ENCODE results near the gene GAS2L3.
"Not testable (repeated sequence)": the region's sequence is repeated elsewhere in the genome, so short reads cannot be mapped to it uniquely, and the experiment has no call there.

GAS2L3 gene
- 0 to 0.74 reads per million in 2 donors for total RNA-seq

DNA sequence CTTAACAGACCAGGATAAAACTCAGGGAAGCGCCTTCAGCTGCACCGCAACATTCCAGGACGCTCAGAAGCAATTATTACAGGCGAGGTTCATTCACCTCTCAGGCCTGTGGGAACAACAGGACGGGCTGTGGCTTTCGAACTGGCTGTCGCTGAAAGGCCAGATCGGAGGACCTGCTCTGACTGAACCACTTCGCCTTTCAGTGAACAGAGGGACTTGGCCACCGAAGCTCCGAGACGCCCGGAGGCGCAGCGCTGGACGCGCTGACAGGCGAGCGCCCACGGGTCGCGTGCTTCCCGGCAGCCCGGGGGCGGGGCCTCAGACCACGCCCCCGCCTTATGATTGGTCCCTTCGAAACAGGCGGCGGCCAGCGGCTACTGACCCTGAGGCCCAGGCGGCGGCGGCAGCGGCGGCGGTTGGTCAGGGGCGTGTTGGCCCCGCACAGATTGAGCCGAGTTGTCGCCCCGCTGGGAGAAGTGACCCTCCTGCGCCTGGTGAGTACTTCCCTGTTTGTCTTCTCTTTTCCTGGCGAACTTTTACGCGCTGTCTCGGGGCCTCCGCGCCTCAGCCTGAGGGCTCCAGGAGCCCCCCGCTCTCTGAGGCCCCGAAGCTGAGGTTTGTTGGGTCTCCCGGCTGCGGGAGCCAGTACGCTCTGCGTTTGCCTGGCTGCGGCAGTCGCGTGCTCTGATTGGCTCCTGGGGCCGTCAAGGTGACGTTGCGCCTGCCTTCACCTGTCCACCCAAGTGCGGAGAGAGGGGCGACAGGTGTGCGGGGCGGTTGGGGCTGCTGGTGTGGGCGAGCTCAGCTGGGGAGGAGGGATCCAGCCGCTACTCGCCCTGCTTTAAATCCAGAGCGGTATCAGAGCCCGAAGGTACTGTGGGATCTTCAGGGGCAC lies at the start of gene GAS2L3:
Gene GAS2L3, plus strand, starts transcription at position 393 of the 895 bp plus-strand sequence. CDS start 21,221 bp downstream, outside the sequence.
- no peak for DNase-seq

DNA sequence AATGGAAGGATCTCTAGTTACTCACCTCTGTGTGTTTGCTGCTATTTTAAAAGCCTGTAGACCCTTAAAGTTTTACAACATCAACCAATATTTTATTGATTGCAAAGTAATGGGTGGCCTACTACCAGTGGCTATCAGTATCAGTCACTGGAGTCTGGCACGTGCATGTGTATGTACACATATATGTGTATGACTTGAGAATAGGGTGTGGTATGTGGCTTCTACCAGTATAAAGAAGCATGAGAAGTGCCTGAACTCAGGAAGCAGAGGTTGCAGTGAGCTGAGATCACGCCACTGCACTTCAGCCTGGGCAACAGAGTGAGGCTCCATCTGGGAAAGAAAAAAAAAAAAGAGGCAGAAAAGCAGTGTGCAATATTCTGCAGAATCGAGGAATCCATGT lies 45.5 kb upstream of the GAS2L3 start:
- DNase-seq: no peak

DNA sequence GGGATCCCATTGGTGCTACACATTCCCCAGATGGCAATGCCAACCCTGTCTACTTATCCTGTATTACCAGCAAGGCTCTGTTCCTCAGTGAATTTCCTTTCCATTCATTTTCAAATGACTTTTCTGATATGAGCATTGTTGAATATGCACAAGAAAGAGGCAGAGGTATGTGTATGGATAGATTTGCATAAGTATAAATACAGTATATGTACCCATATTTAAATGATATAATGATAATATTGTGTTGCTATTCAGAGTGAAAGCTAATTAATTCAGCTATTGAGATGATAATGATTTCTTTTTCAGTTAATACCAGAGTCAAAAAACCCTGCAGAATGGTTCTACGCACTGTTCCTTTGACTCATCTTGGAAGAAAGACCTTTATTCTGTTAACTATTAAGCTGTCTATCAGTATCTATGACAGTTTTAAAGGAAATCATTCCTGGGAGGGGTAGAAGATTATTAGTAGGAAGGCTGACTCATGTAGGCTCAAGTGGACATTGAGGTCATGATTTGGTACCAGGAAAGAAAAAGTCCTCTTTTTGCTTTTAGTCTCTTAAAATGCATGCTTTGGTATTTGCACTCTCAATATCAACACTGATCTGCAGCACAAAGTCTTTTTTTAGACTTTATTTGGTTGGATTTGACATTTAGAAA lies 44.9 kb upstream of the GAS2L3 start:
- DNase-seq: no peak

DNA sequence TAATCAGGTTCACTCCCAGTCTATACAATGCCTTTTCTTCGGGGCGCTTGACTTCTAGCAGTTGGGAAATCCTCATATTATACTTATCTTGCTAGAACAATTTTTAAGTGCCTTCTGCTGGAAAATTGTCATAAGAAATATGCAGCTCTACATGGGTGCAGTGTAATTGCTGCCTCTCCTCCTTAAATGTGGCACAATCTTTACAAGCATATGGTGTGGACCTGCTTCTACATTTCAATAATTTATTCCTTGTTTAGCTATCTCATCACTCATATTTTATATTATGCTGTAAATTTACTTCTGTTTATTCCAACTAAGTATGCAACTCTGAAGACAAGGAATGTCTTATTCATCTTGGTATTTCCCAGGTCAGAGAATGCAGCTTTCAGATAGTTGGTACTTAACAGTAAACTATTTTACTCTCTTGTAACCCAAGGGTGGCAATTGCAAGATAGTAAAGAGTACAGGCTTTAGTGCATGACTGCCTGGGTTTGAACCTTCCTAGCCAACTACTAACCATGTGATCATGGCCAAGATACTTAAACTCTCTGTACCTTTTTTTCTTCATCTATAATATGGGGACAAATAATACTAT lies 43.6 kb upstream of the GAS2L3 start:
- no peak for DNase-seq

DNA sequence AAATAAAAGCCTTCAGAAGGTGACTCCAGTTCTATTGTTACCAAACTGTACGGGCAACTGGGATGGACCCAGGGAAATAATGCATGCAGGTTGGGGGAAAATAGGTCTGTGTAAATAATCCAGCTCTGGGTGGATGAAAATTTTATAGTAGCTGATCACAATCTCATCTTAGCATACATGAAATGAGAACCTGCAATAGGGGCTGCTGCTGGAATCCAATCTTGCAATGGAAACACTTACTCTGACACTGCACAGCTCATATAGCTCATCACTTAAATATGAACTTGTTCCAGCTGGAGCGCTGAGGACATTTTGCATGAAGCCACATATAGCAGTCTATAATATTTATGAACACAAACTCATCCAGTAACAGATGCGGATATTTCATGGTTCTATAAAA lies 40.1 kb upstream of the GAS2L3 start:
- DNase-seq: no peak

DNA sequence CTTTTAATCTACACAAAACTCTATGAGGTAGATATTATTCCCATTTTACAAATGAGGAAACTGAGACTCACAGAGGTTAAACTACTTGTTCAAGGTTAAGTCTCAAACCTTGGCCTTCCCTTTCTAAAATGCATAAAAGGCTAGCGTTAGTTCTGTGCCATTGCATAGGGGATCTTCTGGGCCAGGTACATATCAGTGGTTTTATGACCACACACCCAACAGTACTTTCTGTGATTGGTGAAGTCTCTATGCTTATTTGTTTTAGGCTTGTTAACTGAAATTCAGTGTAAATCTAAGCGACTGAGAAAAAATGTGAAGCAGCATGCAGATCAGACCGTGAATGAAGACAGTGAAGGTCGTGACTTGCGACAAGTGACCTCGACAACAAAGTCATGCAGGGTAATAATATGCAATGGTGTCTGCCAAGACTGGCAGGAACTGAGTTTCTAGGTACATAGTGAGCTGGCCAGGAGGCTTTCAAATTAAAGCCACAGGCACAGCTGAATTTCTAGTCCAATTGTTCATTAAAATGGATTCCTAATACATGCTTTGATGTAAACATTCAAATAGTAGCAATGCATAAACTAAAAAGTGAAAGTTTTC lies 38.8 kb upstream of the GAS2L3 start:
- no peak for DNase-seq

DNA sequence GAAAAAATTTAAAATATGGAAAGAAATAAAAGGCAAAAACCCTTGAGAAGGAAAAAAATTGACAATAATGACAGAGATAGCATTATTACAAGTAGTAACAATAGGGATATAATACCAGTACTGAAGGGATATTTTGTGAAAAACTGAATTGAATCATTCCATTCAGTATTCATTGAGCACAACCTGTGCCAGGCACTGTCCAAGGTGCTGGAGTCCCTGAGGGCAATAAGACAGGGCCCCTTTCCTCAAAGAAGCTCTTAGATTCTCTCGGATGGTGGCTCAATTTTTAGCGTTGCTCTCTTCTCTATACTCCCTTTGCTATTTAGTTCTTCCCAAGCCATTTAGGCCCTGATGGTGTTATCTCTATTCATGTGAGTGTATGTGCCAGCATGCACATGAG lies 34.3 kb upstream of the GAS2L3 start:
- no peak for DNase-seq

DNA sequence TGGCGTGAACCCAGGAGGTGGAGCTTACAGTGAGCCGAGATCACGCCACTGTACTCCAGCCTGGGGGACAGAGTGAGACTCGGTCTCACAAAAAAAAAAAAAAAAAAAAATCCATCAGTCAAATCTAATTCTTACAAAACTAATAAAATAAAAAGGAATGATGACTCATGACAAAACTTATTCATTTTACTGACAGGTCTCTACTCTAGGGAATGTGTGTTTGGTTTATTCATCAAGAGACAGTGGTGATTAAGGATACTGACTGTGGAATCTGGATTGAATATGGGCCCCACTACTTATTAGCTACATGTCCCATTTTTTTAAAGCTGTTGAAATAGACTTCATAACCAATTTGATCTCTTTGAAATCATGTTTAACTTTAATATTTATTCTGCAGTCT lies 29.3 kb upstream of the GAS2L3 start:
- DNase-seq: no peak

DNA sequence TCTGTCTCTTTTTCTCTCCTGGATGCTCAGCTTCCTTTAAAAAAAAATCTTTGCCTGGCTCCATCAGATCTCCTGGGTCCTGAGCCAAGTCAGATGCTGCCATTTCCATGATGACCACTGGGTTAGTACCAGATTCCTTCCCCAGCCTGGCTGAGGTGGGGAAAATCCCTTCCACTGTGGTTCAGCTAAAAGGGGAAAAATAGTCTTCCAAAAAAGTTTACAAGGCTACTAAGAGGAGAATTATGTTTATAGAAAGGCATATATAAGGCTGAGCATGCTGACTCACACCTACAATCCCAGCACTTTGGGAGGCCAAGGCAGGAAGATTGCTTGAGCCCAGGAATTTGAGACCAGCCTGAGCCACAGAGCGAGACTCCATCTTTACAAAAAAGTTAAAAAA lies 28.4 kb upstream of the GAS2L3 start:
- DNase-seq: no peak

DNA sequence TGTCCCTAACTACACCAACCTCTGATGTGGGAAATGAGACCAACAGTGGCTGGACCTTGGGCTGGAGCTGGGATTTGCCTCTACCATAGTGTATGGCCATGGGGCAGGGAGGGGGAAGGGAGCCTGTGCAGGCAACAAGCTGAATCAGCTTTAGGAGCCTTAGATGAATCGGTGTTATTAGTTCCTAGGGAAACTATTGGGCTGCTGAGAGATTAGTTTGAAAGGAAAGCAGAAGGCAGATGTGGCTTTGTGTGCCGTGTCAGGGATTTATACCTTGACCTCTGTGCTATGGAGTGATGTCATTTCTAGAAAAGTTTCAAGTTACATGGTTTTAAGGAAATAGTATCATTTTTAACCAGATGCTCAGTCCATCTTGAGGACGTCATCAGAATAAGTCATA lies 19.5 kb upstream of the GAS2L3 start:
- DNase-seq: no peak

DNA sequence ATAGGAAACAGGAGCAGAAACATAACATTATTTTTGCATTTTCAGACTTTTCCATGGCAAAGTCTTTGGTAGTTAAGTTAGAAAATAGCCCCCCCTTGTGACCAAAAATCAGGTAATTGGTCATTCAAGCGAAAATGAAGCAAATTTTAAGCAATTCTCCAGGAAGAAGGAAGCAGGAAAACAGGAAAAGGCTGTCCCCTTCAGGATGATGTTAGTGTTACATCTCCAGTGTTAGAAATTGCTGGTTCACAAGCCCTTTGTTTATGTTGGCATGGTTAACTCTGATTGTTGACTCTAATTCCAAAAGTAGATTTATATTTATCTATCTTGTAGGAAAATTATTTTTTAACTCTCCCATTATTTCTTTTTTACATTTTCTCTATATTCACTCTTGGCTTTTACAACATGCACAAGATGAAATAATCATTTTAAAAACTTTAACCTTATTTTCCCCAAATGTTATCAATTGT lies 18.8 kb upstream of the GAS2L3 start:
- no peak for DNase-seq

DNA sequence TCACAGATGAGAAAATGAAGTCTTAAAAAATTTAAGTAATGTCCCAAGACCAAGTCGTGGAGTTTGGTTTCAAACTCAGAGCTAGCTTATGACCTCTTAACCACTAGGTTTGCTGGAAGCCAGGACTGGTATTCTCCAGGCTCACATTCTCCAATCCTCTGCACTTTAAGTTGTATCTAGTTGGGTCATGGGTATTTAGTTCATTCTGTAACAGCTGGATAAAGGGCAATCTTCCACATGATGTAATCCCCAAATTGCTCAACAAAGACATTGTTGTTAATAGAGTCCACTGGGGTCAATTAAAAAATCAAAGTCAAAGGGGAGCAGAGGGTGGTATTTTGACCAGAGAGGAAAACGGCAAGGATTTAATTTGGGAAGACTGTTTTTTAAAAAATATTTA lies 17.8 kb upstream of the GAS2L3 start:
- DNase-seq: no peak

DNA sequence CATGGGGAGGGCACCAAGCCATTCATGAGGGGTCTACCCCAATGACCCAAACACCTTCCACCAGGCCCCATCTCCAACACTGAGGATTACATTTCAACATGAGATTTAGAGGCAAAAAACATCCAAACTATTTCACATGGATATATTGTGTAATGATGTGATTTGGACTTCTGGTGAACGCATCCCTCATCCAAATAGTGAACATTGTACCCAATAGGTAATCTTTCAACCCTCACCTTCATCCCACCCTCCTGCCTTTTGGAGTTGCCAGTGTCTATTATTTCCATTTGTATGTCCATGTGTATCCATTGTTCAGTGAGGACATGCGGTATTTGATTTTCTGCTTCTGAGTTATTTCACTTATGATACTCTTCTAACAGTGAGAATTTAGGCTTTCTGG lies 16.1 kb upstream of the GAS2L3 start:
- DNase-seq: no peak

DNA sequence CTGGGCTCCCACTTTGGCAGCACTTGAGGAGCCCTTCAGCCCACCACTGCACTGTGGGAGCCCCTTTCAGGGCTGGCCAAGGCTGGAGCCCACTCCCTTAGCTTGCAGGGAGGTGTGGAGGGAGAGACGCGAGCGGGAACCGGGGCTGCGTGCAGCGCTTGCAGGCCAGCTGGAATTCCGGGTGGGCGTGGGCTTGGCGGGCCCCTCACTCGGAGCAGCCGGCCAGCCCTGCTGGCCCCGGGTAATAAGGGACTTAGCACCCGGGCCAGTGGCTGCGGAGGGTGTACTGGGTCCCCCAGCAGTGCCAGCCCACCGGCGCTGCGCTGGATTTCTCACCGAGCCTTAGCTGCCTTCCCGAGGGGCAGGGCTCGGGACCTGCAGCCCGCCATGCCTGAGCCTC lies 14.2 kb upstream of the GAS2L3 start:
- DNase-seq: not testable (repeated sequence)

DNA sequence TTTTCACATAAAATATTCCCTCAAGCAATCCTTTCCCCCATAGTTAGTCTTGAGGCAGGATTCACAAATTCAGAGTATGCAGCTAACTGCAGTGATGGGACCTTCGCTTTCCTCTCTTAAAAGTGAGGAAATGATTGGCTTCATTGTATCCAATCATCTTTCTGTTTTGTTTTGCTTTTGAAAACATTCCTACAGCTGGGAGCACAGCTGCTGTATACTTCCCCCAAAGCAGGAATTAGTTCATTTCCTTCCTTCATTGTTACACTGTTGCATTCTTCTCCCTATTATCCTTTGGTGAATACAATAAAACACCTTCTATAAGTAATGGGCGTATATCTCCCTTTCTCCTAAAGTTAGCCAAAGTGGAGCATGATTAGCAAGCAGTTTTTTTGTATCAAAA lies 9.4 kb upstream of the GAS2L3 start:
- DNase-seq: no peak

DNA sequence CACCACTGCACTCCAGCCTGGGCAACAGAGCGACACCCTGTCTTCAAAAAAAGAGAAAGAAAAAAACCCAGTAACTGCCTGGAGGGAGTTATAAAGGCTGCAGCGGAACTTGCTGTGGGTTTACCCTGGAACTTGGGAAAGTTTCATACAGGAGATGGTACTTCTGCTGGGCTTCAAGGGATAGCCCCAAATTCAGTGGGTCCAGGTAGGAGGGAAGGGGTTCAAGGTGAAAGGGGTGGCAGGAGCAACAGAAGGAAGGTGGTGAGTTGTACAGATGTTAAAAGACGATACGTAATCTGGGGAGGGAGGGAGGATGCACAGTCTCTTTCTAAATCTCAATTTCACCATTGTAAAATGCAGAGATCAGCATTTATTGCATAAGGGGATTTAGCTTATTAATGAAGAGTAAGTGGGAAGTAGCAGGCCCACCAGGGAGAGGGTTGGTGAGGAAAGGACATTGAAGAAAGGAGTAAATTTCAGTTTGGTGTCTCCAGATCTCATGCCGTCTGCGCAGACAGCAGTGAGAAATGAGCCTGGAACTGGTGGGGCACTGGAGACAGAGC lies 8.5 kb upstream of the GAS2L3 start:
- DNase-seq: no peak

DNA sequence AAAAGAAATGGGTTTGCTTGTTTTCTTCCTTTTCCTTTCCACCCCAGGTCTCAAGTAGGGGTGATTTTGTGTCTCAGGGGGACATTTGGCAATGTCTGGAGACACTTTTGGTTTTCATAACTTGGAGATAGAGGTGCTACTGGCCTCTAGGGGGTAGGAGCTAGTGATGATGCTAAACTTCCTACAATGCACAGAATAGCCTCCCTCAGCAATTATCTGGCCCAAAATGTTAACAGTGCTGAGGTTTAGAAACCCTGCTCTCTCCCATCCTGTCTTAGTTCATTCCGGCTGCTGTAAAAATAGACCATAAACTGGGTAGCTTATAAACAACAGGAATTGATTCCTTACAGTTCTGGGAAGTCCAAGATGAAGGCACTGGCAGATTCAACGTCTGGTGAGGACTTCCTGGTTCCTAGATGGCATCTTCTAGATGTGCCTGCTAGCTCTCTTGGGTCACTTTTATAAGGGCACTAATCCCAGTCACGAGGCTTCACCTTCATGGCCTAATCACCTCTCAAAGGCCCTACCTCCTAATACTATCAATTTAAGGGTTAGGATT lies 7.4 kb upstream of the GAS2L3 start:
- DNase-seq: no peak

DNA sequence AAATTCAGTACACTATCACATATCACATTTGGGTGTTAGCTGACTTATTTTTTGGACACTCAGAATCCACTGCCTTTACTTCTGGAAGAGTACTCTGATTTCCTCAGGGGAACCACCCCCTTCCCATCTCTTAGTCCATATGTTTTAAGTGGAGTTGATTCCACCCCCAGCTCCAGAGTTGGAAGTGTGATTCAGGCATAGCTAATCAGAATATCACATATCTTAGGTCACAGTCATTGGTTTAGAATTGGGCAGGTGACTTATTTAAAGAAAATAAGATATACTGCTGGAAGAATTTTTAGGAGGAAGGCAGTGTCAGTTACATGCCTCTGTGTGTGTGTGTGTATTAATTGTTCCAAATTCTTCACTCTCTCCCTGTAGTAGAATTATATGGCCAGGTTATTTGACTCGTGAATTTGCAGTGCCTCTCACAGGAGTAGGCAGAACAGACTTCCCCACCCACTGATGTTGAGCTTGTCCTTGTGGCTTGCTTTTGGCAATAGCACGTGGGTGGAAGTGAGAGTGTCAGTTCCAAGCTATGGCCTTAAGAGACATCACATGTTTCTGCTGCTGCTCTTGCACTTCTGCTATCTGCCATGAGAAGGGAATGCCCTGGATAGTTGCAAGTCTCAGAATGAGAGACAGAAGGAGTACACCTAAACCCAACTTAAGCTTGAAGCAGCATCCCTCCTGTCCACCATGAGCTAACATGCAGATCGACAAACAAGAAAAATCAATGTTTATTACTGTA lies 6.4 kb upstream of the GAS2L3 start:
- no peak for DNase-seq

DNA sequence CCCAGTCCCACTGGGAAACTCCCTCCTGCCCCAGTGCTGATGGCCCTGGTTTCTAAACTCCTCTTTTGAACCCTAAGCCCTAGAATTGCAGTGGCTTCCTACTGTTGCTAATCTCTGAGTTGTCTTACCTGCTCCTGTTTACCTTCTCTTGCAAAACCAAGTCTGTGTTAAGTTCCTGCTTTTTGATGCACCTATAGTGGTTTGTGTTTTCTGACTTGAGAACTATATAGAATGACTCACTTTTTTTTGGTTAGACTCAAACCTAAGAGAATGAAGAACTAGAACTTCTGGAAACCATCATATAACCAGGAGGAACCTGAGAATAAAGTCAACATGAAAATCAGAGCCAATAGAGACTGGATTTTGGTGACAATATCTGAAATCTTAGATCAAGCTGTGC lies 5.5 kb upstream of the GAS2L3 start:
- DNase-seq: no peak

DNA sequence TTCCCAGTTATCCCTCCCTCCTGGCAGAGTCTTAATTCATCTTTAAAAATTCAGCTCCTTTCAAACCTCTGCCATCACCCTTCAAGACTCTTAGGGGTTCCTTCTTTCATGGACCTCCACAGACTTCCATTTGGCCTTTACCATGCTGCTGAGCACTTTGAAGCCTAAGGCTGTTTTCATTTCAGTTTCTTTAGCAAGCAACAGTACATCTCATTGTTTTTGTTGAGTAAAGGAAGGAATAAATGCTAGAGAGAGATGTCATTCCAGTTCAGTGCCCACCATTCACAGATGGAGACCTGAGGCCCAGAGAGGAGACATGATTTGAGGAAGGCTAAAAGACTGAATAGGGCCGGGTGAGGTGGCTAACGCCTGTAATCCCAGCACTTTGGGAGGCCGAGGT lies 1.3 kb upstream of the GAS2L3 start:
- no peak for DNase-seq

DNA sequence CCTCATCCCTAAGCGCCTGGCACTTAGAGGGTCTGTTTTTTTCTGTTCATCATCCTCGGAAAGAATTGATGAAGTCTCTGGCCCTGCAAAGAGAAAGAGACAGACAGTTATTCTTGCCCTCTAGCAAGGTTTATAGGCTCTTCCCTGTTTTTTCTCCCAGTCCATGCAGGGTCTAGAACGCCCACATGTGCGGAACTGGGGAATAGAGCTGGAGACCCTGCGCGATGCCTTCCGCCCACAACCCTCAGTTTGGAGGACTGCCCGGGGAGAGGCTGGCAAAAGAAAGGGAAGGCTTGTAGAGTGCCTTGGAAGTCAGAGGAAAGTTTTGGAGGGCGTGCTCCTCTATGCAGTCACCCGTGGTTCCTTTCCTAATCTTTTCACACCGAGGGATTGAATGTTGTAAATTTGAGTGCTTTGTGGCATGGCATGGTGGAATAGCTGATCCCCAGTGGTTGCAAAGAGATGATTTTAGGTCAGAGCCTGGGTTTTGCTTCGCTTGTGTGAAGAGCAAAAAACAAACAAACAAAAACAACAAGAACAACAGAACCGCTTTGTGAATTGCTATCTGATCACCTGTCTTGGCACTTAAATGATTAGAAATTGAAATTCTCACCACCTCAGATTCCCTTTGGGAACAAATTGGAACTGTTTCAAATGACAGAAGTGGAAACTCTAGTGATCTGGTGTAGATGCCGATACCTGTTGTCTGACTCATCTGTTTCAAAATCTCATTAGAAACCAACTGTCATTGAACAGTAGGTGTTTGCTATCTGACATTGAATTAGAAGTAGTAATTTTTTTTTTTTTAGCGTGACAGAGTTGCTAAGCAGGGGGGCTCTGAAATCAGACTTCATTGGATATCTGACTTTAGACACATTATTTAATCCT lies 947 bp downstream of the GAS2L3 start:
- no peak for DNase-seq
